ENCODE measurements around the gene ZNF792.

DNA sequence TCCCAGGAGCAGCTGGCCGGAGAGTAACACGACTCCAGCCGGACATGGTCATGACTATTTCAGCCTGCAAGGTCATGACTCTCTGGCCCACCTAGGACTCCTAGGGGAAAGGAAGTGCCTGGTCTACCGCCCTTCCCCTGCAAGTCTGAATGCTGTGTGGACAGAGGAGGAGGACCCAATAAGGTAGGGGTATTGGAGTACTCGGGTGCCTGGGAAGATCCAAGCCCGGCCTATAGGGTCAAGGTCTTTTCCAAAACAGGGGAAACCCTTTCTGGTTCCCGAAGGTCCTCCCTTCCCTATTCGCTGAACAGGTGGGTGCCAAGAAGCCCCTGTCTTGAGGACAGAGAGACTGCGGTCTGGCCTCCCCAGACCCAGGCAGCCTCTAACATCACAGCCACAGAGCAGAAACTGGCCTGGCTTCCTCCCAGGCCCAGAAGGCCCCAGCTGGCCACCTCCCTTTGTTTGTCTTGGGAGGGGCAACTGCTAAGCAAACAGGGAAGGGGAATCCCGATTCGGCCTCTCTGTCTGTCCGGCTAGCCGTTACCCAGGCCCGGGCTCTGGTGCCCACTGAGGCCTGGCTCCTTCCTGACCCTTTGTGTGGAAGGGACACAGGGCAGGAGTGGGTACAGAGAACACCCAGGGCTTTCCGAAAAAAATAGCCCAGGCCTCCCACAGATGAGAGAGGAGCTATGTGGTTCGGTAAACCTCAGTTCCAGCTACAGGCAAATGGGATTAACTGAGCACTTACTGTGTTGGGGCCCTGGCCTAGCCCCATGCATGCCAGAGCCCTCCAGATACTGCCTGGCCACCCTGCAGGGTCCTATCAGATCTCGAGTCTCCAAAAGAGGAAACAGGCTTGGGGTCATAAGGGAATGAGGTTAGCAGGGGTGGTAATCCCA is 30.9 kb upstream of the ZNF792 start:
- TF ChIP-seq POLR2AphosphoS5 (IDR thresholded peaks at IDR 0.05; ENCODE audit: borderline replicate concordance, low read depth, low read length) (no peak), EZH2 (IDR thresholded peaks at IDR 0.05) (no peak)
